IMR-90 (cell line): ENCODE data around the gene NTM.

Experiments
- CEBPB ChIP-seq: IDR thresholded peaks from 2 replicates; pipeline ENCODE4 v1.6.1; 2012; ENCODE audit warnings: low read depth, low read length, improper control_type of control experiment
- CHD1 ChIP-seq: IDR thresholded peaks from 2 replicates; pipeline ENCODE4 v1.6.1; 2012; ENCODE audit warnings: low read depth, low read length, improper control_type of control experiment
- ELK1 ChIP-seq: fragments of 150-350 bp; IDR thresholded peaks from 2 replicates; pipeline ENCODE4 v1.6.1; 2016; ENCODE audit warnings: low read depth, mild to moderate bottlenecking, low read length, moderate library complexity, borderline replicate concordance
- FOS ChIP-seq: fragments of 150-350 bp; IDR thresholded peaks from 2 replicates; pipeline ENCODE4 v1.6.1; 2016; ENCODE audit warnings: low read depth, low read length
- MAFK ChIP-seq: IDR thresholded peaks from 2 replicates; pipeline ENCODE4 v1.6.1; 2012; ENCODE audit warnings: low read depth, low read length, improper control_type of control experiment
- MAZ ChIP-seq: IDR thresholded peaks from 2 replicates; pipeline ENCODE4 v1.6.1; 2012; ENCODE audit warnings: low read depth, mild to moderate bottlenecking, low read length, improper control_type of control experiment, moderate library complexity, borderline replicate concordance
- POLR2A ChIP-seq: IDR thresholded peaks from 2 replicates; pipeline ENCODE4 v1.6.1; 2012; ENCODE audit warnings: mild to moderate bottlenecking, low read depth, low read length
- RAD21 ChIP-seq: IDR thresholded peaks from 2 replicates; pipeline ENCODE4 v1.6.1; 2012; ENCODE audit warnings: low read length, improper control_type of control experiment
- RCOR1 ChIP-seq: IDR thresholded peaks from 2 replicates; pipeline ENCODE4 v1.6.1; 2012; ENCODE audit warnings: mild to moderate bottlenecking, low read length, improper control_type of control experiment; ENCODE audit not compliant: insufficient replicate concordance
- RFX5 ChIP-seq: IDR thresholded peaks from 2 replicates; pipeline ENCODE4 v1.8.0; 2012; ENCODE audit warnings: low read depth, mild to moderate bottlenecking, low read length, moderate library complexity
- SMC3 ChIP-seq: fragments of 150-350 bp; IDR thresholded peaks from 2 replicates; pipeline ENCODE4 v1.6.1; 2016; ENCODE audit warnings: low read depth, mild to moderate bottlenecking, antibody characterized with exemption, low read length, moderate library complexity
- USF2 ChIP-seq: fragments of 150-350 bp; IDR thresholded peaks from 2 replicates; pipeline ENCODE4 v1.6.1; 2017; ENCODE audit warnings: mild to moderate bottlenecking, antibody characterized with exemption, low read length, low read depth
- TF ChIP-seq, protein P1 (sequence below): conservative IDR thresholded peaks from 2 replicates; pipeline ENCODE4 v1.5.1; 2012; ENCODE audit warnings: mild to moderate bottlenecking, low read depth, low read length, improper control_type of control experiment

- TF ChIP-seq, protein P1, sequence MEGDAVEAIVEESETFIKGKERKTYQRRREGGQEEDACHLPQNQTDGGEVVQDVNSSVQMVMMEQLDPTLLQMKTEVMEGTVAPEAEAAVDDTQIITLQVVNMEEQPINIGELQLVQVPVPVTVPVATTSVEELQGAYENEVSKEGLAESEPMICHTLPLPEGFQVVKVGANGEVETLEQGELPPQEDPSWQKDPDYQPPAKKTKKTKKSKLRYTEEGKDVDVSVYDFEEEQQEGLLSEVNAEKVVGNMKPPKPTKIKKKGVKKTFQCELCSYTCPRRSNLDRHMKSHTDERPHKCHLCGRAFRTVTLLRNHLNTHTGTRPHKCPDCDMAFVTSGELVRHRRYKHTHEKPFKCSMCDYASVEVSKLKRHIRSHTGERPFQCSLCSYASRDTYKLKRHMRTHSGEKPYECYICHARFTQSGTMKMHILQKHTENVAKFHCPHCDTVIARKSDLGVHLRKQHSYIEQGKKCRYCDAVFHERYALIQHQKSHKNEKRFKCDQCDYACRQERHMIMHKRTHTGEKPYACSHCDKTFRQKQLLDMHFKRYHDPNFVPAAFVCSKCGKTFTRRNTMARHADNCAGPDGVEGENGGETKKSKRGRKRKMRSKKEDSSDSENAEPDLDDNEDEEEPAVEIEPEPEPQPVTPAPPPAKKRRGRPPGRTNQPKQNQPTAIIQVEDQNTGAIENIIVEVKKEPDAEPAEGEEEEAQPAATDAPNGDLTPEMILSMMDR = no peak
- no peak for TF ChIP-seq POLR2A
- no peak for TF ChIP-seq FOS
- no peak for TF ChIP-seq RAD21
- TF ChIP-seq SMC3 = no peak
- no peak for TF ChIP-seq CEBPB
- no peak for TF ChIP-seq USF2
- TF ChIP-seq MAZ = no peak
- TF ChIP-seq RFX5 = no peak
- no peak for TF ChIP-seq ELK1
- no peak for TF ChIP-seq RCOR1
- no peak for TF ChIP-seq MAFK
- TF ChIP-seq CHD1 = no peak
Observed at GRCh38 chr11:132037956-132038355, 667.5 kb downstream of the NTM start.
